Measurements from ENCODE around the gene MCM9.

The MCM9 gene

GRCh38 chr6:118862443-118862842 is 72.5 kb downstream of the MCM9 start:
- no peak for DNase-seq

- DNase-seq: no peak
These were observed 74.1 kb downstream of the MCM9 start for GRCh38 chr6:118860880-118861279.

GRCh38 chr6:118860363-118860762 is 74.6 kb downstream of the MCM9 start:
- no peak for DNase-seq

- DNase-seq: no peak
These were observed 75.4 kb downstream of the MCM9 start for GRCh38 chr6:118859517-118860064.

- DNase-seq: no peak
These were observed 78.7 kb downstream of the MCM9 start for GRCh38 chr6:118856301-118856700.

- DNase-seq: no peak
These were observed 81.6 kb downstream of the MCM9 start for GRCh38 chr6:118853408-118853807.

GRCh38 chr6:118844915-118845314 is 90.0 kb downstream of the MCM9 start:
- DNase-seq: no peak

GRCh38 chr6:118843685-118844390 is 91.1 kb downstream of the MCM9 start:
- DNase-seq: no peak

GRCh38 chr6:118830691-118831090 is 104.3 kb downstream of the MCM9 start:
- DNase-seq: no peak

GRCh38 chr6:118829817-118830478 is 105.0 kb downstream of the MCM9 start:
- no peak for DNase-seq

GRCh38 chr6:118826096-118826495 is 108.9 kb downstream of the MCM9 start:
- no peak for DNase-seq

GRCh38 chr6:118825661-118826060 is 109.3 kb downstream of the MCM9 start:
- no peak for DNase-seq

- DNase-seq: no peak
These were observed 119.5 kb downstream of the MCM9 start for GRCh38 chr6:118815495-118815894.

- no peak for DNase-seq
These were observed 121.2 kb downstream of the MCM9 start for GRCh38 chr6:118813775-118814174.

- no peak for DNase-seq
These were observed 122.0 kb downstream of the MCM9 start for GRCh38 chr6:118812970-118813369.

- DNase-seq: peak; percentile 61
These were observed 124.4 kb downstream of the MCM9 start for GRCh38 chr6:118810420-118811027.

- no peak for DNase-seq
These were observed 125.9 kb downstream of the MCM9 start for GRCh38 chr6:118808793-118809638.

- no peak for DNase-seq
These were observed 130.9 kb downstream of the MCM9 start for GRCh38 chr6:118804091-118804490.

- no peak for DNase-seq
These were observed 133.7 kb downstream of the MCM9 start for GRCh38 chr6:118801257-118801656.

GRCh38 chr6:118800394-118801071 is 134.4 kb downstream of the MCM9 start:
- DNase-seq: peak; percentile 77

GRCh38 chr6:118799826-118800225 is 135.1 kb downstream of the MCM9 start:
- no peak for DNase-seq

GRCh38 chr6:118796548-118796947 is 138.4 kb downstream of the MCM9 start:
- DNase-seq: peak; percentile 73
